Measurements from ENCODE around the gene GSTM2.
A peak's percentile ranks its signal among the peaks of the same experiment; 100 is the strongest.
"Not testable (repeated sequence)": the region's sequence is repeated elsewhere in the genome, so short reads cannot be mapped to it uniquely, and the experiment has no call there.

Gene GSTM2

DNA sequence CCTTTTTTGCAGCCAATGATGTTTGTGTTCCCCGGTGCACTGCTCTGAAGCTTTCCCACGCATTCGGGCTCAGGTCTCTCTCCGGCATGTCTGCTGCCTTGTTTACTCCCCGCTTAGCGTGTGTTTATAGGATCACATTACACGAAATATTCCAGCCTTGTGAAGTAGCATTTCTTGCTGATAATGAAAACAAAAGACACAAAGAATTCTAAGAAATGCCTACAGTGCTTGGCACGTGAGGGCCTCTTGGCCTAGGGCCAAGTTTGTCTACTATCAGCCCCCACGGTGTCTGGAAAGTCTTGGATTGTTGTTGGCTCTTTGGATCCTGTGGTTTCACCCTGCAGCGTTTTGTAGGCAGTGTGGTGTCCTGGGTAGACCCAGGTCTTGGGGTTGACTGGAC is 23.2 kb upstream of the GSTM2 start:
- DNase-seq (ENCODE audit: low spot score) = peak; percentile 38

DNA sequence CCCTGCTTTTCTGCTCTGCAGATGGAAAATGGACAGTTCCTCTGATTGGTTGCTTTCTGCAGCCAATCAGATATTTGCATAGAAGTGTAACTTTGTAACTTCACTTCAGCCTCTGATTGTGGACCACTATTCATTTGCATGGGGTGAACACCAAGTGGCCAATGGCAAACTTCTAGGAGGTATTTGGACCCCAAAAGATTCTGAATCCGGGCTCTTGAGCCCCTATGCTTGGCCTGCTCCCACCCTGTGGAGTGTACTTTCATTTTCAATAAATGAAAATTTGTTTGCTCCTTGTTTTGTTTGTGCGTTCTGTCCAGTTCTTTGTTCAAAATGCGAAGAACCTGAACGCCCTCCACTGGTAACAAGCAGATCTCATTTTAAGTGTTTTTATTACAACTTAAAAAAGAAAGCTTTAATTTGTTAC is 18.4 kb upstream of the GSTM2 start:
- no peak for DNase-seq (ENCODE audit: low spot score)

DNA sequence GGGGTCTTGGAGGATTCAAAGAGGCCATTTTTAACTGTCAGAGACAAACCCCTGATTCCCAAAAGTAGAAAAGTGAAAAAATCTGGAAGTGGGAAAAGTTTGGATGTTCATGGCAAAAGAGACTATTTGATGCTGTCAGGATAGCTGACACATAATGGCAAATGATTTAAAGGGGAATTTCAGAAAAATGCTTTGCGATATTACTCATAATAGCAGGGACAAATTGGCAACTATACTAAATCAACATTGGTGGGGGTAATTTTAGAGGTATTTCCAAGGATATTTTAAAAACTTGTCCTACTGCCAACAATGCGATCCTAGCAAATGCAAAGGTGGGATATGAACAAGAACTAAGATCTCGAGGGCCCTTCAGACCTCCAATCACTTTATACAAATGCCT is 17.2 kb upstream of the GSTM2 start:
- DNase-seq (ENCODE audit: low spot score) = no peak

DNA sequence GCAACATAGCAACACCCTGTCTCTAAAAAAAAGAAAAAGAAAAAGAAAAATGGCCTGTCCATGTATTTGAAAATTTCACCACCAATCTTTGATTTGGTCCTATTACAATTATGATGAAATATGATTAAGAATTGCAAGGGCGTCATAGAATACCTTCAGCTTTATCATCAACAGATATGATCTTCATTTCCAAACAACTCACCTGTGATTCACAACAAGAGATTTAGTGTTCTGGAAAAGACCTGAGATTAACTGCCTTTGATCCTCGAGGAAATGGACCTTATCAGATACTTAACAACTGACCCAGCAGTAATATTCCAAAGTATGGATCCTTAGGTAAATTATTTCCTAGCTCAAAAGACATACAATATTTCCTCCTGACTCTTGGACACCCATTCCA is 15.5 kb upstream of the GSTM2 start:
- no peak for DNase-seq (ENCODE audit: low spot score)

DNA sequence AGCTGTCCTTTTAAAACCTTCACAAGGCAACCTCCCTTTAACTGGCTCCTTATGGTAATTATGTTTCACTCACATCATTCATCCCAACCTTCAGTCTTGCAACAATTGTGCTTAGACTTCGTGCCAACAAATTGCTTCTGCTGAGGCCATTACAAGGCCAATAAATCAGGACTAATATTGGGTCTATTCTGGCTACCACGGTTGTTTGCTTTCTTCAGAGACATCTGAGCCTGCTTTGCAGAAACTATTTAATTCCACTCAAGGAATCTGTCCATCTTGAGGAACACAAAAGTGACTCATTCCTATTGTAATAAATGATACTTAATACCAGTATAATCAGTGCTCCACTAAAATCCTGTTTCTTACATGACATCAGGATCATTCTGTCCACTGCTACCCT is 14.6 kb upstream of the GSTM2 start:
- DNase-seq (ENCODE audit: low spot score) = no peak

DNA sequence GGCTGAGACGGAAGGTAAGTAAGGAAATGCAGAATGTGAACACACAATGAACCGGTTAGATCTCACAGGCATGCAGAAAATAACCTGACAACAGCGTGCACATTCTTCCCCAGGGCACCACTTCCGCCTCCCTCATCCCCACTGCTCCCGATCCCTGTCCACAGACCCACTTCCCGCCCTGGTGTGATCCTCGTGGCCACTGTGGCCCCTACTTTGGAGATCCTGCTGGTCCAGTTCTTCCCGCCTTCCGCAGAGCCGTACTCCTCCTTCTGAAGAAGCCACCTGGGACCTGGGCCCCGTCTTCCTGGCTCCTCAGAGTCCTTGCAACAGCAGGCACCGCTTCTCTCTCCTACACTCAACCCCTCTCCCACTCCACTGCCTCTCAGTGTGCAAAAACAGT is 13.3 kb upstream of the GSTM2 start:
- no peak for DNase-seq (ENCODE audit: low spot score)

DNA sequence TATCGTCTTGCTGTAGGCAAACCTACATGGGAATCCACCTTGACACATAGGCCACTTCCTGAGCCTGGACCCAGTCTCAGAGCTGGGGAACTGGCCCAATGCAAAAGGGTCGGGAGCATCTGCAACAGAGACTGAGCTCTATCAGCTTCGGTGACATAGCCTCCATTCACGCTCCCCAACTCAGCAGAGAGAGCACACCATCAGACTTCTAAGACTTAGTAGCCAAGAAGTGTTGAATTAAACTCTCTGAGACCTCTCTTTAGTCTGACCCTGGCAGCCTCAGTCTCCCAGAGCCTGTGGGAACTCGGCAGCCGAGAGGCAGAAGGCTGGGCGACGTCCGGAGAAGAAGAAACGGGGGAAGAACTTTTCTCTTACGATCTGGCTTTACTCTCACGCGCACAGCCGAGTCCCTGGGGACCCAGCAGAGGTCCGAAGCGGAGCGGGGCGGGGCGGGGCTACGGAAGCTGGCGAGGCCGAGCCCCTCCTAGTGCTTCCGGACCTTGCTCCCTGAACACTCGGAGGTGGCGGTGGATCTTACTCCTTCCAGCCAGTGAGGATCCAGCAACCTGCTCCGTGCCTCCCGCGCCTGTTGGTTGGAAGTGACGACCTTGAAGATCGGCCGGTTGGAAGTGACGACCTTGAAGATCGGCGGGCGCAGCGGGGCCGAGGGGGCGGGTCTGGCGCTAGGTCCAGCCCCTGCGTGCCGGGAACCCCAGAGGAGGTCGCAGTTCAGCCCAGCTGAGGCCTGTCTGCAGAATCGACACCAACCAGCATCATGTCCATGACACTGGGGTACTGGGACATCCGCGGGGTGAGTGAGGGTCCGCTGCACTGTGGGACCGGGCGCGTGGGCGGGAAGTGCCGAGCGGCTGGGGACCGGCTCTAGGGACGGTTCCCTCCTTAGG is 12.0 kb upstream of the GSTM2 start, which contains the start of gene GSTM4:
GSTM4 (plus strand) TSS at position 485 of the 905 bp plus-strand sequence; CDS start at position 776, 291 bp downstream.
- DNase-seq (ENCODE audit: low spot score) = peak; percentile 68

DNA sequence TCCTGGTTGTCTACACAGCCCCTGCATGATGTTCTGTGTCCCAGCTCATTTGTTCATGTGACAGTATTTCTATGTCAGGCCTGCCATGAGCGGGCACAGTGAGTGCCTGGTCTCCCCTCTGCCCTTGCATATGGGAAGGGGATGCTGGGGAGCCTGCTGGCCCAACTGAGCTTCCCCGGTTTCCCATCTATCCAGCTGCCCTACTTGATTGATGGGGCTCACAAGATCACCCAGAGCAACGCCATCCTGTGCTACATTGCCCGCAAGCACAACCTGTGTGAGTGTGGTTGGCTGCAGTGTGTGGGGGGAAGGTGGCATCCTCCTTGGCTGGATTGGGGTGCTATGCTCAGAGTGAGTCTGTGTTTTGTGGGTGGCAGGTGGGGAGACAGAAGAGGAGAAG is 10.5 kb upstream of the GSTM2 start:
- no peak for DNase-seq (ENCODE audit: low spot score)

DNA sequence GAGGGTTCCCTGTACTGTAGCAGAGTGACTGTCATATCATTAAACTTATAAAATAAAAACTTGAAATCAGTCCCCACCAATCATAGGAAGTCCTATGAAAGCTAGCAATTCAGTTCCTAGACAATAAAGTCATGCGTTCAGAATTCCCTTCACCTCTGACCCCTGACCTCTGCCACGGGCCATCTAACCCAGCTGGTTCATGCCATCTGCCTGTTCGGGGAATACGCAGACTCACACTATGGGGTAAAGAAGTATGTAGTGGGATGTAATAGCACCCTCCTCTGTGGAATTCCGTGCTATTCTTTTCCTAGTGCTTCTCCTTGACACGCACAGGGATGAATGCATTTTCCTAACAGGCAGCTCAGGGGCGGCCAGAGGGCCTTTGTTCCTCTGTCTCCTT is 9.9 kb upstream of the GSTM2 start:
- no peak for DNase-seq (ENCODE audit: low spot score)

DNA sequence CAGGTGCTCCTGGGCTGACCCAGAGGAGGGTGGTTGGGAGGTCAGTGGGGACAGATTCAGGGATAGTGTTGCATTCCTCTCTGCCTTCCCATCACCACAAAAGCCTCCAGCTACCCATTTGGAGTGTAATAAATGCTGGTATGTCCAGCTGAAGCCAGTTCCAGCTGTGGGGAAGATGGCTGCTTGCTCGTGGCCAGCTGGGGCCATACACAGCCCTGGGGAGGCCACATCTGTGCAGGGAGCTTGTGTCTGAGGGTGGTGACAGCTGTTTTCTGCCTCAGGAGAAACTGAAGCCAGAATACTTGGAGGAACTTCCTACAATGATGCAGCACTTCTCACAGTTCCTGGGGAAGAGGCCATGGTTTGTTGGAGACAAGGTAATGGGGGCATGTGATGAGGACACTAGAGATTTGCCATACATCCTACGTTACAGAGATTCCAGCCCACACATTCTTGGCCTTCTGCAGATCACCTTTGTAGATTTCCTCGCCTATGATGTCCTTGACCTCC is 9.3 kb upstream of the GSTM2 start:
- no peak for DNase-seq (ENCODE audit: low spot score)

DNA sequence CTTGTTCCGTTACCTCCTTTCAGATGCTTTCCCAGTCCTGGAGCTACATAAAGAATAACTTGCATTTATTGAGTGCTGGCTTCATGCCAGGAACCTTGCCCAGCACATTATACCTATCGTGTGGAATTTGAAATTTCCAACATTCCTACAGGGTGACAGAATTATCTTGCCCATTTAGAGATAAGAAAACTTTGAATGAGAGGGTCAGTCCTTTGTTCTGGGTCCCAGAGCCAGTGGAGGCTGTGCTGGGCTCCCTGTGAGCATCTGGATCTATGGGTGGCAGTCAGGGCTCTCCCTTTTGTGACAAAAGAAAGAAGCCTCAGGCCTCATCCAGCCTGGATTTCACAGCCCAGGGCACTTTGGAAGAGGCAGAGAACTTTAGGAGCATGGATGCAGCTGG is 8.7 kb upstream of the GSTM2 start:
- DNase-seq (ENCODE audit: low spot score) = no peak

DNA sequence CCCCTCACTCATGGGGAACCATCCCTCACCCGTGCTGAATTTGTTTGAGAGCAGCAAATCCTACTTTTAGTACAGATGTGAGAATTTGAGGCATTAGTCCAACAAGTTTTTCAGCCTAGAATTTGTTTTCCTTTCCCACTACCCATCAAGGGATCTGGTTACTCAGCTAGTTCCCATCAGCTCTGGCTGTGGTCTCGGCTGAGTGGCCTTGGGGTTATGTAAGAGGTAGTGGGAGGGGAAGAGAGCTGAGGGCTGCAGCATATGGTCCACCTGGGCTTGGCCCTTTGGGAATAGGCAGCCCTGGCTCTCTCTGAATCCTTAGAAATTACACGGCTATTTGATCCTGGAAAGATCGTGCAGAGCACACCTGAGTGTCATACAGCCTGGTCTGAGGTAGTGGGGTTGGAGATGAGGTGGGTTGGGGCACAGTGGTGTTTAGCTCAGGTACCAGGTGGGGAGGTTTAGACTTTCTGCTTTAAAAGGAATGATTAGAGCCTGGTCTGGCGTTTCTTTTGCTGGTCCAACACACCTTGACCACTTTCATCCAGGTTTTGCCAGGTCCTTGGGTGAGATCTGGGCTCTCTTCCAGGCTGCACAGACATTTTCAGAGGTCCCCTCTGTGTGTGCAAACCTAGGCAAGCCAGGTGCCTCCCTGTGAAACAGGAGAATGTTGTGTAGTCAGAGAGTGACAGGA is 7.7 kb upstream of the GSTM2 start:
- no peak for DNase-seq (ENCODE audit: low spot score)

DNA sequence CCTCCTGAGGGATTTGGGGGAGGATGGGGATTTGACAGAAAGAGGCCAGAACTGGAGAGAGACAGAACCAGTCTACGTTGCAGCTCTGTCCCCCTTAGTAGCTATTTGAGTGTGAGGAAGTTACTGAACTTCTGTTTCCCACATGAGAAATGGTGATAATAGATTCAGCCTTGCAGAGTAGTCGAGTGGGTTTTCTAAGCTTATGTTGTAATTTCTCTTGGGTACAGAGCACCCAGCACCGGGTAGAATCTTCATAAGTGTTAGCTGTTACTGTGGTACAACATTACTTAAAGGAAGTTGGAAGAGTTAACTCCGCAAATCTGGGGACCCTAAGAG is 7.2 kb upstream of the GSTM2 start:
- not testable (repeated sequence) for DNase-seq (ENCODE audit: low spot score)

DNA sequence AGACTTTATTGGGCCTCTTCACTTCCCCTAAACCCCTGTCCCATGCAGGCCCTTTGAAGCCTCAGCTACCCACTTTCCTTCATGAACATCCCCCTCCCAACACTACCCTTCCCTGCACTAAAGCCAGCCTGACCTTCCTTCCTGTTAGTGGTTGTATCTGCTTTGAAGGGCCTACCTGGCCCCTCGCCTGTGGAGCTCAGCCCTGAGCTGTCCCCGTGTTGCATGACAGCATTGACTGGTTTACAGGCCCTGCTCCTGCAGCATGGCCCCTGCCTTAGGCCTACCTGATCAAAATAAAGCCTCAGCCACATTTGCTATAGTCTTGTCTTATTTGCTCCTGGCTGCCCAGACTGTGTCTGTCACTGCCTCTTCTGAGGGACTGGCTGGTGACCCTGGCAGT is 6.5 kb upstream of the GSTM2 start:
- no peak for DNase-seq (ENCODE audit: low spot score)

DNA sequence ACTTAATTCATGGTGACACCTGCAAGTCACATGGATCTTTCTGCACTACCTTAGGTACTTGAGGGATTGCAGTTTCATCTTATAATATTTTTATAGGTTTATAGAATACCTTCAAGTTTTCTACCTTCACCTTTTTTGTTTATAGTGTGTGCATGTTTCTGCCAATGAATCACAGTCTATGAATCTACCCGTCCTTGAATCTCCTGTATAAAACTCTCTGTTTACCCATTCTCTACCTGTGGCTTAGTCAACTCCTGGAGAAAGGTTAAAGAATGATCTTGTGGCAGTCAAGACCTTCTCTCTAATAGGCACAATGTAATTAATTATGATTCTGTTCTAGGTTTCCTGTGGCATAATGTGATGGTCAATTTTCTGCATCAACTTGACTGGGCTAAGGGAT is 3.2 kb upstream of the GSTM2 start:
- DNase-seq (ENCODE audit: low spot score) = no peak

DNA sequence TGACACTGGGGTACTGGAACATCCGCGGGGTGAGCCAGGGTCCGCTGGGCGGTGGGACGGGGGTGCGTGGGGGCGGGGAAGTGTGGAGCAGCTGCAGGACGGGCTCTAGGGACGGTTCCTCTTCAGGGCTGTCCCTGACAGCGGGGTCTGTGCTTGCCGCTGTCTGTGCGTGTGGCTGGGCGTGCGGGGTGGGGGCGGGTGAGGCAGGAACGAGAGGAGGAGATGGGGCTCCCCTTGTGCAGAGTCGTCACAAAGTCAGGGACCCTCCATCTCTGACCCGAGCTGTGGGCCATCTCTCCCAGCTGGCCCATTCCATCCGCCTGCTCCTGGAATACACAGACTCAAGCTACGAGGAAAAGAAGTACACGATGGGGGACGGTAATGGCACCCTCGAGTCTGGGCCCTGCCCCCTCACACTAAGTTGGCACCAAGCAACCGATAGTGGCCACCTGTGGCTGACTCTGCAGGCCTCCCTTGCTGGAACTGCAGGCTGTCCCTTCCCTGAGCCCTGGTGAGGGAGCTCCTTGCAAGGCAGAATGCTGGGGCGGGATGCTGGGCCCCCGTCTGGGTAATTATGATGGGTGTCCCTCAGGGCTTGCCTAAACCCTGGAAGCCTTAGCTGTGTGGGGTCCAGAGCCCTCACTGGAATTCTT is 392 bp downstream of the GSTM2 start:
- DNase-seq (ENCODE audit: low spot score) = no peak

DNA sequence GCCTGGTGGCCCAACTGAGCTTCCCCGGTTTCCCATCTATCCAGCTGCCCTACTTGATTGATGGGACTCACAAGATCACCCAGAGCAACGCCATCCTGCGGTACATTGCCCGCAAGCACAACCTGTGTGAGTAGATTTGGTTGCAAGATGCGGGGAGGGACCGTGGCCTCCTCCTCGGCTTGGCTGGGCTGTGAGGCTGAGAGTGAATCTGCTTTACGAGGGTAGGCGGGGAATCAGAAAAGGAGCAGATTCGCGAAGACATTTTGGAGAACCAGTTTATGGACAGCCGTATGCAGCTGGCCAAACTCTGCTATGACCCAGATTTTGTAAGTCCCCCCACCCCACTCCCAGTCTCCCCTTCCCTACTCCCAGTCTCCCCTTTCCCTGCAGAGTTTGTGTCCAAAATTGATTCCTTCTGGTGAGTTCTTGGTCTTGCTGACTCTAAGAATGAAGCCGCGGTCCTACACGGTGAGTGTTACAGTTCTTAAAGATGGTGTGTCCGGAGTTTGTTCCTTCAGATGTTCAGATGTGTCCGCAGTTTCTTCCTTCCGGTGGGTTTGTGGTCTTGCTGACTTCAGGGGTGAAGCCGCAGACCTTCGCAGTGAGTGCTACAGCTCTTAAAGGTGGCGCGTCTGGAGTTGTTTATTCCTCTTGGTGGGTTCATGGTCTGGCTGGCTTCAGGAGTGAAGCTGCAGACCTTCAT is 1.5 kb downstream of the GSTM2 start:
- DNase-seq (ENCODE audit: low spot score) = no peak

DNA sequence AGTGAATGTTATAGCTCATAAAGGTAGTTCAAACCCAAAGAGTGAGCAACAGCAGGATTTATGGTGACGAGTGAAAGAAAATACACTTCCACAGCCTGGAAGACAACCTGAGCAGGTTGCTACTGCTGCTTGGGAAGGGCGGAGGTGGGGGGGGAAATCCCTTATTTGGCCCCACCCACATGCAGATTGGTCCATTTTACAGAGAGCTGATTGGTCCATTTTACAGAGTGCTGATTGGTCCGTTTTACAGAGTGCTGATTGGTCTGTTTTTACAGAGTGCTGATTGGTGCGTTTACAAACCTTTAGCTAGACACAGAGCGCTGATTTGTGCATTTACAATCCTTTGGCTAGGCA is 2.1 kb downstream of the GSTM2 start:
- not testable (repeated sequence) for DNase-seq (ENCODE audit: low spot score)

DNA sequence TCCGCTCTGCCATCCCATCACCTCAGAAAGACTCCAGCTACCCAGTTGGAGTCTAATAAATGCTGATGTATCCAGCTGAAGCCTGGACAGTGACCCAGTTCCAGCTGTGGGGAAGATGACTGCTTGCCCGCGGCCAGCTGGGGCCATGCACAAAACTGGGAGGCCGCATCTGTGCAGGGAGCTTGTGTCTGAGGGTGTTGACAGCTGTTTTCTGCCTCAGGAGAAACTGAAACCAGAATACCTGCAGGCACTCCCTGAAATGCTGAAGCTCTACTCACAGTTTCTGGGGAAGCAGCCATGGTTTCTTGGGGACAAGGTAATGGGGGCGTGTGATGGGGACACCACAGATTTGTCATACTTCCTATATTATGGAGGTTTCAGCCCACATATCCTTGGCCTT is 3.2 kb downstream of the GSTM2 start:
- DNase-seq (ENCODE audit: low spot score) = no peak

DNA sequence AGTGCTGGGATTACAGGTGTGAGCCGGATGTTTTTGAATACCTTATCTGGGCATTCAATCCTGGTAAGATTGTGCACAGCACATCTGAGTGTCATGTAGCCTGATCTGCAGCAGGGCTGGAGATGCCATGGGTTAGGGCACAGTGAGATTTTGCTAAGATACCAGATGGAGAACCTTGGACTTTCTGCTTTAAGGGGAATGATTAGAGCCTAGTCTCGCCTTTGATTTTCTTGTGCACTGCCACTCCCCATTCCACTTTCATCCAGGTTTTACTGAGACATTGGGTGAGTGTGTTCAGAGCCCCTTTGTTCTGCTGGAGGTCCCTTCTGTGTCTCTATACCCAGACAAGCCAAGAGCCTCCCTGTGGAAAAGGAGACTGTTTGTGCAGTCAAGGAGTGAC is 6.0 kb downstream of the GSTM2 start:
- DNase-seq (ENCODE audit: low spot score) = not testable (repeated sequence)

DNA sequence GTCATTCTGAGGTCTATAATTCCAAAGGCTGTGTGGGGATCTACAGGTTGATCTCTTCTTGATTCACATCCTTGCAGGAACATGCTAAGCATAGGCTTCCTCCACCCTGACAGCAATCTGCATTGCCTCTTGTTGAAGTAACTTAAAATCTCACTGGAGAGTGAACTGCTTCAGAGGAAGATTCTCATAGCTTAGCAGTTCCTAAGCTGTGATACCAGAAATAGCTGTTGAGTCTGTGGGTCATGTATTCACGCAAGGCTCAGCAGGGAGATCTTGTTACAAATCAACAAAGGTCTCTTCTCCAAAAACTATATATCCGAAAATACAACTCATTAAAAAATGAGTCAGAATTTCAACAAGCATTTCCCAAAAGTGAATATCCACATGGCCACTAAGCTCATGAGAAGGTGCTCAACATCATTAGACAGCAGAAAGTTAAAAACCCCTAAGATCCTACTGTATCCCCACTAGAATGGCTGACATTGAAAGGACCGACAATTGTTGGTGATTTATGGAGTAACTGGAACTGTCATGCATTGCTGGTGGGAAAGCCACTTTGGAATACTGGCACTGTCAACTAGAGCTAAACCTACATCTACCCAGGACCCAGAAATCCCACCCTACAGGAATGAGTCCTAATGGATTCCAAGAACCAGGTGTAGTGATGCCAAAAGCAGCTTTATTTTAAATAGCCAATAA is 9.0 kb downstream of the GSTM2 start:
- DNase-seq (ENCODE audit: low spot score) = not testable (repeated sequence)

DNA sequence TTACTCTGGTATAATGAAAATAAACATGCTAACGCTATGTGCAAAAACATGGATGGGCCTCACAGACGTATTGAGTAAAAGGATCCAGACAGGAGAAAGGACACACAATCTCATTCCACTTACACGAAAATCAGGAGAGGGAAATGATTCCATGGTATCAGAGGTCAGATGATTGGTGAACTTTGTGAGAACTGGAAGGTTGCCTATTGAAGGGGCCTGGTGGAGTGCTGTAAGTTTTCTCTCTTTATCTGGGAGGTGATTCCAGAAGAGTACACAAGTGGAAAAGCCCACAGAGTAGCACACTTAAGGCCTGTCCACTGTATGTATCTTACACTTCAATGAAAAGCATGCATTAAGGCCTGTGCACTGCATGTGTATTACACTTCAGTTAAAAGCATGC is 9.6 kb downstream of the GSTM2 start:
- no peak for DNase-seq (ENCODE audit: low spot score)

All from COLO829 (cell line).